GM18502 (cell line): ENCODE data around the gene BOD1.
A peak's percentile ranks its signal among the peaks of the same experiment; 100 is the strongest.

Experiments
- ATAC-seq: cut with Tn5 transposase; IDR thresholded peaks from one replicate; pipeline ENCODE4 v1.9.1; 2021; ENCODE audit warnings: mild to moderate bottlenecking; ENCODE audit not compliant: unreplicated experiment, poor library complexity

BOD1 gene

DNA sequence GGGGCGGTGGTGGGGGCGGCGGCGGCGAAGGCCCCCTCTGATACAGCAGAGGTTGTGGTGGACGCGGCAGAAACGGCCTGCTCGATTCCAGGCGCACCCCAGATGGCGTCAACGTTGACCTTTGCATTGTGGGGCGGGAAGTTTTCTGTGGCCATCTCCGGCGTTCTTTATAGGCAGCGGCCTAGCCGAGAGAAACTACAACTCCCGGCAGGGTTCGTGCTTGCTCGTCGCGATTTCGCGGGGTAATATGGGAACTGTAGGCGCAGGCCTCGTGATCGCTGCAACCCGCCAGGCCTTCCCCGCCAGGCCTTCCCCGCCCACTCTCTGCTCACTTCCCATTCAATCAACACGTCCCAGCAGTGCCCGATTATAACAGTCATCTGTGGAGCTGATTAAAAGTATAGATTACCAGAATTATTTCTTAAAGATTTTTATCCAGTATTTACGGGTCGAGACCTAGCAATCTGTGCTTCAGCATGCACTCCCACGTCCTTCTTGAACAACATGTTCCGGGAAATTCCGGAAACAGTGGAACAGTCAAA, at the start of gene BOD1:
BOD1 (minus strand) TSS at position 74 of the 542 bp plus-strand sequence. CDS start 214 bp downstream, outside the sequence.
- peak; percentile 92 for ATAC-seq

DNA sequence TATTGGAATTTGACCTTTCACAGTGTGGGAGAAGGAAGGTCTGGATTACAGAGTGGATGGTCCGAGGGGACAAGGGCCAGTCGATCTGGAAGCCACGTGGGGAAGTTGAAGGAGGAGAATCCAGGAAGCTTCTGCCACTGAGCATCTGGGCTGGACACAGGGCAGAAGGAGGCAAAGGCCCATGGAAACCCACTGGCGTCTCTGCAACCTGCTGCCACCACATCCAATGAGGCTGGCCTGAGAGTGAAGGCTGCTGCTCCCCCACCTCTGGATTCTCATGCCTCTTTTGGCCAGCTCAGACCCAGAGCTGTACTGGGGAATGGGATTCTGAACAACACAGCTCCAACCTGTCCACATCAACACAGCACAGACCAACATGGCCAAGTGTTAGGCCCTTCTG, 48.9 kb upstream of the BOD1 start:
- ATAC-seq, result no peak

DNA sequence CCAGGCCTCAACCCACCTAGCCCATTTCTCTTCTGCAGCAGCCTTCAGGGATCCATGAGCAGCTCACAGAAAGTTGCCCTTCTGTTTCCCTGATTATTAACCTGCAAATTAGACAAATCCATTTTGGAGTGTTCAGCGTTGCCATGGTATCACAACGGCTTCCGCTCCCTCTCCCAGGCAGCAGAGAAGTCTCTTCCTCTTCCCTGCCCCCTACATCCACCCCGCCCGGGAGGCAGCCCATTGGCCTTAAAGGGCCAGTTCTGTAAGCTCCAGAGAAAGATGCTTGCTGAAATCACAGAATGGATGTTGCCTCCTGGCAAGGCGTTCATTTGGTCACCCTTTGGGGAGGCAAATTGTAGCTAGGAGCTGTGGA, 47.7 kb upstream of the BOD1 start:
- no peak for ATAC-seq

- ATAC-seq, result no peak
Measured at GRCh38 chr5:173663352-173664153, 47.1 kb upstream of the BOD1 start.

DNA sequence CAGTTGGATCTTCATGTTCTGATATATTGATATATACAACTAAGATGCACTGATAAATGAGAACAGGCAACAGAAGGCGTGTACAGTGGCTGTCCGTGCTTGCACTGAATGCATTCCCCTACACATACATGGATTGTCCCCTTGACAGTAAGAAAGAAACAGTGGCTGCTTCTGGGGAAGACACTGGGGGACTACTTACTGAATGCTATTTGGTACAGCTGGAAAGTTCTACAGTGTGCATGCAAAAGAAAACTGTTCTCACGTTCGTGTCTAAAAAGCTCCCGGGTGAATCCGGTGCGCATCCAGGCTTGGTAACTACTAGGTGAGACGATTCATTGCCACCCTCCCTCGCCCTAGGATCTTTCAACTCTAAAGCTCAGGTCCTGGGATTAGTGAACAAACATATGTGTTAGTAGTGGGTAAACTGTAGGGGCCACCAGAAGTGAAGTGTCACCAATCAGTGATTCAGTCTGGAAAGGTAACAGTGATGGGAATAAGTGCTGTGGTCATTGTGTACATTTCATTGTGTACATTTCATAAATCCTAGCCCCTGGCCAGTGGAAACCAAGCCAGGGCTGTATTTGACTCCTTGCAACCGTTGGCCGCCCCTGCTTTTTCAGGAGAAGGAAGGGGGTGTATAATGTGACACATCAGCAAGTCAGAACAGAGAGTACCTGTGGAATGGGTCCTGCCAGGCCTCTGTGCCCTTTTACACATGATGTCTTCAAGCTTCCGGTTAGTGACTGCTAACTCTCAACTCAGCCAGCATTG, 46.3 kb upstream of the BOD1 start:
- ATAC-seq, result no peak

GRCh38 chr5:173660481-173661280, 44.2 kb upstream of the BOD1 start:
- no peak for ATAC-seq

GRCh38 chr5:173659423-173659822, 43.0 kb upstream of the BOD1 start:
- no peak for ATAC-seq

GRCh38 chr5:173657741-173658356, 41.4 kb upstream of the BOD1 start:
- no peak for ATAC-seq

DNA sequence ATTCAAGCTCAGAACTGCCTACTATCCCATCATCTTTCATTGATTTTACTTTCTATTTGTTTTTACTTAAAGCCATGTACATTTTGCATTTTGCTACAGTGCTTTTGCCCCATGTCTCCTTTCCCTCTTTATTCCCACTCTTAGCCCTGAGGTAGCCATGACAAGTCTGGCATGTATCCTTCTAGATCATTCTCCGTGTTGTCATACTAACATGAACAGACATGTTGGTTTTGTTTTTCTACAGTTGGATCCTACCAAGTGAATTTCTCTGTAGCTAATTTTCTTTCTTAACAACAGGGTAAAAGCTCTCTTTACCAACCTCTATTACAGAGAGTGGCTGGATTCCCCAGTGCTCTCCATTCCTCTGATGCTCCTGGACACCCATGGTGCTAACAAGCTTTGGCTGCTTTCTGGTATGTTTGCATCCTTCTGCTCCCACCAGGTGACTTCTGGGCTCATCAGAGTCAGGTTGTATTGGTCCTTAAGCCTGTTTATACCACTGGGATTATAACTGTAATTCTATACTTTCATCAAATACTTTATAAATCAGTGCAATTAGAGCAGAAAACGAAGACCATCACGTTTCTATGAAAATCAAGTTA, 38.8 kb upstream of the BOD1 start:
- ATAC-seq, result no peak

GRCh38 chr5:173653822-173654523, 37.5 kb upstream of the BOD1 start:
- no peak for ATAC-seq

DNA sequence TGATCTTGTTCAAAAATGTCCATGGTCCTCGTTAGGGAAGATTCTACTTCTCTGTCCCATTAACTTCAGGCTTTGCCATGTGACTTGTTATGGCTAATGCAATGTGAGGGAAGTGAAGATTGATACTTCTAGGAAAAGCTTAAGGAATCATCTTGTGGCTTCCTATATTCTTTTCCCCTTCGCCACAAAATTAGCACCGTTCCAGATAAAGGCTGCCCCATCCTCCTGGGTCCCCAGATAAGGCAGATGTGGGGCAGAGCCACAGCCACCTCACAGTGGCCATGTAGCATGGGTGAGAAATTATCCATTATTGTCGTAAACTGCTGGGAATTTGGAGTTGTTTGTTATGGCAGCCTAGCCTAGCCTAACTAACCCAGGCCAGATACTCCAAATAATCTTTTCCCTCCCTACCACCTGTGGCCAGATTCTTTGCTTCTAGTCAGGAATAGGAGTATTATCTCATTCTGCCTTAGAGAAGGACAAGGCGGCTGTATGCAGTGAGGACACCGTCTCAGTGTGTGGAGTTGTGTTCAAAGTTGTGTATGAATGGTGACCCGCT, 31.9 kb upstream of the BOD1 start:
- no peak for ATAC-seq

GRCh38 chr5:173646692-173647091, 30.2 kb upstream of the BOD1 start:
- no peak for ATAC-seq

DNA sequence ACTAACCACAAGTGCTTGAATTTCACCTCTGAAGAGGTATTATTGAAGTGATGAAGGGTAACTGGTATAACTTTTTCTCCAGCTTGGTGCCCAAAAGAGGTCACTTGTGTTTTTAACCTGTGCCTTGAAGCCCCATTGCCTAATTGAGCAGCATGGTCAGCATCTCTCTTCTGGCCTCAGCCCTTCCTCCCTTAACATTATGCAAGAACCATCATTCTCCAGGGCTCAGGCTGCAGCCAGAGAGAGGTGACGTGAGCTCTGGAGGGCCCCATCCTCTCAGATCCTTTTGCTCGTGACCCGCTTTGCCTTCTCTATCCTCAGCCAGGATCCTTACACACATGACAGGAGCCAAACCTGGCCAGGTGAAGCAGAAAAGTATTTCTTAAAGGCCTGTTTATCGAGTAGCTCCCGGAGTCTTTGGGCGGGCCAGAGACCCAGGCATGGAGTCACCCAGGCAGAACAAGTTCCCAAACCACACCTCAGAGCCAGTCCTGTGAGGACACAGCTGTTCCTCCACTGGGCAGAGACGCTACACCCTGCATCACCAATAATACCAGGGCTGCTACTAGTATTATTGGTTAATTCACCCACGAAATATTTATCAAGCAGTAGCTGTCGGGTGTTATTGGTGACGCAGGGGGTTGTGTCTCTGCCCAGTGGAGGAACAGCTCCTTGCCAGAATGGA, 29.6 kb upstream of the BOD1 start:
- no peak for ATAC-seq

- no peak for ATAC-seq
Measured at GRCh38 chr5:173645437-173645807, 29.0 kb upstream of the BOD1 start.

- ATAC-seq, result no peak
Measured at GRCh38 chr5:173644673-173645436, 28.4 kb upstream of the BOD1 start.

DNA sequence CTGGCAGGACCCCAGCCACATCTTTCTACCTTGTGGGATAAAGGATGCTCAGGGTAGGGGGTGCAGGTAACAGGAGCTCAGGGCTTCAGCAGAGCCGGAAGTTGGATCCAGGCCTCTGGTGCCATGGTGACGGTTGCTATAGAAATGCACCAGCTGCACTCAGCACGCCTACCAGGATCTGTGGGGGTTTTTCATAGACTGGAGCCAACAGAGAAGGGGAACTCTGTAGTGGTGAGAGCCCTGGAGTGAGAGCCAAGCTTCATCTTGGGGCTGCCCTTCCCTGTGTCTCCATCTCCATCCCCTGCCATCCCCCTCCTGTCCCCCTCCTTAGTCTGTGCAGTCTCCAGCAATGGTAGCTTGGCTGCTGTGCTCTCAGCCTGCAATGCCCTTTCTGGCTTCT, 27.5 kb upstream of the BOD1 start:
- peak; percentile 73 for ATAC-seq

GRCh38 chr5:173642895-173643481, 26.5 kb upstream of the BOD1 start:
- ATAC-seq, result no peak
